Tibial nerve (tissue), 4 donors: ENCODE measurements around the gene SMCO1. TPM values are rescaled to one million over a fixed set of nuclear protein-coding genes. Genes with fewer than 3 reads are reported as not detected.

ENCODE experiments used
- DNase-seq, 2 donors: peaks; one replicate each; pipeline ENCODE4 v3.0.0-alpha.2; 2019; ENCODE audit warnings: low spot score in 2 of 2
- H3K27ac ChIP-seq, 4 donors: fragments of 200-600 bp; sonication (generic) in 3 of 4; one replicate each; pipeline ENCODE4 v1.5.1; 2017 to 2019; ENCODE audit warnings: mild to moderate bottlenecking in 1 of 4
- H3K27me3 ChIP-seq, 2 donors: fragments of 200-600 bp; sonication (generic) in 1 of 2; one replicate each; pipeline versions ENCODE4 v1.5.1 to v1.6.0; 2017 to 2019
- H3K36me3 ChIP-seq, 3 donors: fragments of 200-600 bp; sonication (generic); one replicate each; pipeline ENCODE4 v1.5.1; 2018 to 2019
- H3K4me1 ChIP-seq, 4 donors: fragments of 200-600 bp; sonication (generic) in 3 of 4; one replicate each; pipeline ENCODE4 v1.5.1; 2017 to 2019
- H3K4me3 ChIP-seq, 4 donors: fragments of 200-600 bp; sonication (generic) in 3 of 4; one replicate each; pipeline ENCODE4 v1.5.1; 2017 to 2019; ENCODE audit warnings: mild to moderate bottlenecking in 1 of 4, moderate library complexity in 1 of 4
- H3K9me3 ChIP-seq, 4 donors: fragments of 200-600 bp; sonication (generic) in 3 of 4; one replicate each; pipeline ENCODE4 v1.5.1; 2017 to 2019
- EP300 ChIP-seq, 2 donors: sonication (generic); formaldehyde crosslinking; IDR thresholded peaks; one replicate each; pipeline ENCODE4 v1.6.1; 2017; ENCODE audit warnings: antibody characterized with exemption in 2 of 2, mild to moderate bottlenecking in 1 of 2
- POLR2A ChIP-seq, 2 donors: fragments of 450-650 bp; IDR thresholded peaks; one replicate each; pipeline ENCODE4 v1.6.1; 2017; ENCODE audit warnings: antibody characterized with exemption in 2 of 2, mild to moderate bottlenecking in 2 of 2, moderate library complexity in 2 of 2
- WGBS, 2 donors: methylation state at CpG; one replicate each; pipeline ENCODE4 v1.1.5; 2018; 5-methylcytosine and 5-hydroxymethylcytosine counted together
- total RNA-seq, 4 donors: library from RNA; depleted of rRNA; stranded (reverse); fragments of >200 nt; gene quantifications; one replicate each; pipeline ENCODE4 v1.1.0, GENCODE V29; 2016
- TF ChIP-seq, protein P1 (sequence below), 5 experiments: fragments of 200-600 bp in 3 of 5; fragments of 450-650 bp in 2 of 5; sonication (generic) in 3 of 5; IDR thresholded peaks; one replicate each; pipeline ENCODE4 v1.5.1; 2016 to 2019; ENCODE audit warnings: antibody characterized with exemption in 5 of 5, mild to moderate bottlenecking in 3 of 5, moderate library complexity in 2 of 5

Gene SMCO1, protein sequence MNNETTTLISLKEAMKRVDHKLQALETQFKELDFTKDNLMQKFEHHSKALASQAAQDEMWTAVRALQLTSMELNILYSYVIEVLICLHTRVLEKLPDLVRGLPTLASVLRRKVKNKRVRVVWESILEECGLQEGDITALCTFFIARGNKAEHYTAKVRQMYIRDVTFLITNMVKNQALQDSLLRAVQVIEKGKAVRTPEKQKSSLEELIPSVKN
- not detected for total RNA-seq

GRCh38 chr3:196514913-196515621 is at the start of gene SMCO1:
TSS of gene SMCO1 (minus strand) at chr3:196515346. CDS start at chr3:196515209, 137 bp downstream.
- no peaks in the 10 kb centered on the region for H3K27me3 ChIP-seq
- H3K4me1 ChIP-seq = no peaks in the 10 kb centered on the region
- TF ChIP-seq, protein P1, sequence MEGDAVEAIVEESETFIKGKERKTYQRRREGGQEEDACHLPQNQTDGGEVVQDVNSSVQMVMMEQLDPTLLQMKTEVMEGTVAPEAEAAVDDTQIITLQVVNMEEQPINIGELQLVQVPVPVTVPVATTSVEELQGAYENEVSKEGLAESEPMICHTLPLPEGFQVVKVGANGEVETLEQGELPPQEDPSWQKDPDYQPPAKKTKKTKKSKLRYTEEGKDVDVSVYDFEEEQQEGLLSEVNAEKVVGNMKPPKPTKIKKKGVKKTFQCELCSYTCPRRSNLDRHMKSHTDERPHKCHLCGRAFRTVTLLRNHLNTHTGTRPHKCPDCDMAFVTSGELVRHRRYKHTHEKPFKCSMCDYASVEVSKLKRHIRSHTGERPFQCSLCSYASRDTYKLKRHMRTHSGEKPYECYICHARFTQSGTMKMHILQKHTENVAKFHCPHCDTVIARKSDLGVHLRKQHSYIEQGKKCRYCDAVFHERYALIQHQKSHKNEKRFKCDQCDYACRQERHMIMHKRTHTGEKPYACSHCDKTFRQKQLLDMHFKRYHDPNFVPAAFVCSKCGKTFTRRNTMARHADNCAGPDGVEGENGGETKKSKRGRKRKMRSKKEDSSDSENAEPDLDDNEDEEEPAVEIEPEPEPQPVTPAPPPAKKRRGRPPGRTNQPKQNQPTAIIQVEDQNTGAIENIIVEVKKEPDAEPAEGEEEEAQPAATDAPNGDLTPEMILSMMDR (IDR thresholded peaks at IDR 0.05) = no peak
- TF ChIP-seq POLR2A (IDR thresholded peaks at IDR 0.05) (no peak), EP300 (IDR thresholded peaks at IDR 0.05) (no peak)
- H3K27ac ChIP-seq = no peak within 1 kb of the TSS
- H3K9me3 ChIP-seq = peaks cover 0 to 31% (median 4%) of the 10 kb centered on the region in 4 donors
- 87 to 91% methylated on average over 10 of the region's 10 CpGs for WGBS, 2 donors
- DNase-seq = no peak
- H3K4me3 ChIP-seq = no peak within 1 kb of the TSS
- no peaks in the 10 kb centered on the region for H3K36me3 ChIP-seq

DNA sequence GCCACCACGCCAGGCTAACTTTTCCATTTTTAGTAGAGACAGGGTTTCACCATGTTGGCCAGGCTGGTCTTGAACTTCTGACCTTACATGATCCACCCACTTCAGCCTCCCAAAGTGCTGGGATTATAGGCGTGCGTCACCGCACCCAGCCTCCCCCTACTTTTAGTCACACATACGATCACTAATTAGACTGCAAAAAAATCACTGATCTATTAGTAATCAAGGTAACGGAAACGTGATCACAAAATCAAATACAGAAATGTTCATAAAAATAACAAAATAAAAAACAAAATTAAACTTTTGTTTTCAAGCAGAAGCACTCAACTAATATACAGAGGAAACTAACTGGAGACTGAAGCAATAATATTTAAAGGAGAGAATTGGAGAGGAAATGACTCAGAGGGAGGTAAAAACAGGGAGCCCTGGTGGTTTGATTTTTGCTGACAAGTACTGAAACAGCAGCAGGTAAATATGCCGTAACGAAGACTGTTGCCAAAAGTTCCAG is 48.6 kb upstream of the SMCO1 start:
- 87 to 89% methylated on average over 9 of the region's 9 CpGs for WGBS, 2 donors
- Histone ChIP-seq H3K27ac (no peak overlapping the region), H3K4me1 (peaks cover 0 to 15% (median 6%) of the 10 kb centered on the region in 4 donors), H3K36me3 (peaks cover 0 to 50% (median 9%) of the 10 kb centered on the region in 3 donors), H3K4me3 (no peak overlapping the region), H3K27me3 (no peaks in the 10 kb centered on the region), H3K9me3 (no peaks in the 10 kb centered on the region)
- no peak for DNase-seq
- TF ChIP-seq, protein P1 (IDR thresholded peaks at IDR 0.05) = no peak
- TF ChIP-seq POLR2A (IDR thresholded peaks at IDR 0.05) (no peak), EP300 (IDR thresholded peaks at IDR 0.05) (no peak)

DNA sequence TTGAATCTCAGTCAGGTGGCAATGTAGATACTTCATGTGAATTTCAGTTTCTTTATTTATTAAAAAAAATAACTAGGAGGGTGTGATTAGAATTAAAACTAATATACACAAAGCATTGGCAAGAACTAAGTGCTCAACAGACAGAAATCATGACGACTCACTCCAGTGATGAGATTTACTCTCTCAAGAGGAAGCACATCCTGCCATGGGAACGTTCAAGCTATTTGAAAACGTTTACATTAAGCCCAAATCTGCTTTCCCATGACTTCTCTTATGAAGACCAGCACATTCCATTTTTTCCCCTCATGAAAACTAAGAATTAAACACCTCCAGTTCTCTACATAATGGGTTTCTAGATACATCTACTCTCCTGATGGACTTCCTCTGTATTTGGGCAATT is 44.7 kb upstream of the SMCO1 start:
- no peak overlapping the region for H3K4me3 ChIP-seq
- no peaks in the 10 kb centered on the region for H3K9me3 ChIP-seq
- DNase-seq = no peak
- H3K4me1 ChIP-seq = no peaks in the 10 kb centered on the region
- peaks cover 0 to 52% (median 9%) of the 10 kb centered on the region in 3 donors for H3K36me3 ChIP-seq
- TF ChIP-seq, protein P1 (IDR thresholded peaks at IDR 0.05) = no peak
- no peak for TF ChIP-seq POLR2A (IDR thresholded peaks at IDR 0.05)
- TF ChIP-seq EP300 (IDR thresholded peaks at IDR 0.05) = no peak
- H3K27ac ChIP-seq = no peak overlapping the region
- no peaks in the 10 kb centered on the region for H3K27me3 ChIP-seq
- 44 to 53% methylated on average over 3 of the region's 3 CpGs for WGBS, 2 donors

- DNase-seq = no peak
- H3K27ac ChIP-seq = no peak overlapping the region
- H3K27me3 ChIP-seq = no peaks in the 10 kb centered on the region
- no peaks in the 10 kb centered on the region for H3K4me1 ChIP-seq
- H3K4me3 ChIP-seq = no peak overlapping the region
- peaks cover 0 to 51% (median 12%) of the 10 kb centered on the region in 3 donors for H3K36me3 ChIP-seq
- TF ChIP-seq EP300 (IDR thresholded peaks at IDR 0.05) (no peak), POLR2A (IDR thresholded peaks at IDR 0.05) (no peak)
- TF ChIP-seq, protein P1 (IDR thresholded peaks at IDR 0.05) = no peak
- no peaks in the 10 kb centered on the region for H3K9me3 ChIP-seq
These were observed 43.3 kb upstream of the SMCO1 start for GRCh38 chr3:196558476-196558875.

- DNase-seq = no peak
- H3K9me3 ChIP-seq = no peaks in the 10 kb centered on the region
- H3K27me3 ChIP-seq = no peaks in the 10 kb centered on the region
- no peaks in the 10 kb centered on the region for H3K4me1 ChIP-seq
- no peak overlapping the region for H3K27ac ChIP-seq
- WGBS, 2 donors = 86 to 95% methylated on average over 5 of the region's 5 CpGs
- no peak overlapping the region for H3K4me3 ChIP-seq
- TF ChIP-seq, protein P1 (IDR thresholded peaks at IDR 0.05) = no peak
- TF ChIP-seq POLR2A (IDR thresholded peaks at IDR 0.05) = no peak
- TF ChIP-seq EP300 (IDR thresholded peaks at IDR 0.05) = no peak
- H3K36me3 ChIP-seq = peaks cover 0 to 57% (median 12%) of the 10 kb centered on the region in 3 donors
These were observed 42.1 kb upstream of the SMCO1 start for GRCh38 chr3:196557236-196557635.
